Lung (tissue), 12 donors: ENCODE measurements around the gene MOK. TPM values are rescaled to one million over a fixed set of nuclear protein-coding genes. Genes with fewer than 3 reads are reported as not detected.

Source experiments
- ATAC-seq: fragments of 200-7000 bp; cut with Tn5 transposase; one replicate; pipeline ENCODE4 v1.9.1; 2020; ENCODE audit warnings: moderate number of reproducible peaks; ENCODE audit not compliant: insufficient read depth, low FRiP score
- DNase-seq, 3 donors: peaks; one replicate each; pipeline ENCODE4 v3.0.0-alpha.2; 2013 to 2017
- H3K27ac ChIP-seq, 2 donors: one replicate each; pipeline ENCODE4 v1.5.1; 2013; ENCODE audit warnings: mild to moderate bottlenecking in 2 of 2, moderate library complexity in 2 of 2, control low read depth in 1 of 2, inconsistent platforms in 1 of 2, low read depth in 1 of 2, low read length in 1 of 2
- H3K27me3 ChIP-seq, 3 donors: one replicate each; pipeline ENCODE4 v1.5.1; 2013; ENCODE audit warnings: low read length in 2 of 3; ENCODE audit not compliant: control insufficient read depth in 3 of 3, insufficient read depth in 3 of 3
- H3K36me3 ChIP-seq, 4 donors: one replicate each; pipeline ENCODE4 v1.5.1; 2013; ENCODE audit warnings: low read length in 4 of 4, mild to moderate bottlenecking in 1 of 4, moderate library complexity in 1 of 4; ENCODE audit not compliant: control insufficient read depth in 4 of 4, insufficient read depth in 4 of 4
- H3K4me1 ChIP-seq, 5 donors: one replicate each; pipeline ENCODE4 v1.5.1; 2013; ENCODE audit warnings: low read length in 5 of 5, mild to moderate bottlenecking in 2 of 5, moderate library complexity in 1 of 5; ENCODE audit not compliant: control insufficient read depth in 5 of 5, insufficient read depth in 5 of 5
- H3K4me3 ChIP-seq: one replicate; pipeline ENCODE4 v1.5.1; 2013; ENCODE audit warnings: mild to moderate bottlenecking, control low read depth, moderate library complexity
- H3K9ac ChIP-seq, 2 donors: one replicate each; pipeline ENCODE4 v1.5.1; 2013; ENCODE audit warnings: low read length in 2 of 2, control low read depth in 1 of 2; ENCODE audit not compliant: insufficient read depth in 1 of 2
- H3K9me3 ChIP-seq, 4 donors: one replicate each; pipeline ENCODE4 v1.5.1; 2013; ENCODE audit warnings: low read length in 3 of 4, mild to moderate bottlenecking in 1 of 4, moderate library complexity in 1 of 4; ENCODE audit not compliant: control insufficient read depth in 4 of 4, insufficient read depth in 3 of 4
- CTCF ChIP-seq: IDR thresholded peaks from 2 replicates; pipeline ENCODE4 v1.5.1; 2012; ENCODE audit warnings: mild to moderate bottlenecking; ENCODE audit errors: control extremely low read depth, extremely low read depth
- WGBS, 2 donors: extraction: QIAGEN DNeasy Blood & Tissue Kit; methylation state at CpG; one replicate each; pipeline ENCODE4 v1.1.7; 2013; 5-methylcytosine and 5-hydroxymethylcytosine counted together
- polyA plus RNA-seq, 2 donors: library from polyadenylated mRNA; stranded (reverse); fragments of 200-250 nt; gene quantifications; one replicate each; pipeline ENCODE4 v1.2.1, GENCODE V29; 2013
- total RNA-seq, 2 donors: library from RNA; depleted of rRNA in 1 of 2; stranded (reverse); fragments of >200 nt in 1 of 2; gene quantifications; one replicate each; pipeline ENCODE4 v1.2.1, GENCODE V29; 2014 to 2021
- donor health status: control.
- donor health status: control.
- donor health status: Bipolar disorder and iron deficiency.
- donor health status: healthy.
- donor health status: DM: yes; HTN: yes; CAD: no.

The MOK gene
- total and polyA plus RNA-seq, 4 donors, result 11.1 to 35.4 (median 25.4) TPM

DNA sequence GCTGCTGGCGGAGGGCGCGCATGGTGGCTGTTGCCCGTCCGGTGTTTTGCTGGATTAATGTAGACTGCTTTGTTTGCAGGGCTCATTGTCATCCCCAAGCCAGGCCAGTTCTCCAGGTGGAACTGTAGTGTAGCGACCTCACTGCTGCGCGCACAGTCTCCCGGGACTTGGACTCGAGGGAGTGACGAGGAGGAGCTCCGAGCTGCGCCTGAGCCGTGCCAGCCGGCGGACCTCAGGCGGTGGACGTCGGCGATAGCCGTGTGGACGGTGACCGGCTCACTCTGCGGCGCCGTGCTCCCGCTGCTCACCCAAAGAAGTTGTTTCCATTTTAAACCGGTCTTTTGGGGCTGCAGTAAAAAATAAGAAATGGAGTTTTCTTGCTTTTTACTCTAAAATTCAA, 82.2 kb downstream of the MOK start:
- 97 to 98% methylated on average over 28 of the region's 28 CpGs for WGBS, 2 donors

GRCh38 chr14:102222009-102222575, 82.9 kb downstream of the MOK start:
- whole genome bisulfite sequencing, 2 donors, result 92 to 93% methylated on average over 13 of the region's 13 CpGs
- peaks cover 0 to 18% (median 8%) of the 10 kb centered on the region in 4 donors for H3K36me3 ChIP-seq
- no peak overlapping the region for H3K27ac ChIP-seq
- no peak for DNase-seq
- TF ChIP-seq CTCF, result no peak
- no peak overlapping the region for H3K9ac ChIP-seq
- no peaks in the 10 kb centered on the region for H3K9me3 ChIP-seq
- no peak overlapping the region for H3K4me3 ChIP-seq
- H3K4me1 ChIP-seq, result peaks cover 0 to 2% (median 0%) of the 10 kb centered on the region in 5 donors
- no peak for ATAC-seq
- H3K27me3 ChIP-seq, result no peaks in the 10 kb centered on the region

More for the DNA sequence above, 82.2 kb downstream of the MOK start:
- no peaks in the 10 kb centered on the region for H3K9me3 ChIP-seq
- peaks cover 0 to 2% (median 0%) of the 10 kb centered on the region in 5 donors for H3K4me1 ChIP-seq
- no peaks in the 10 kb centered on the region for H3K27me3 ChIP-seq
- ATAC-seq (no peak), DNase-seq (no peak)
- H3K27ac ChIP-seq, result no peak overlapping the region
- no peak for TF ChIP-seq CTCF
- no peak overlapping the region for H3K9ac ChIP-seq
- H3K4me3 ChIP-seq, result no peak overlapping the region
- H3K36me3 ChIP-seq, result peaks cover 0 to 14% (median 8%) of the 10 kb centered on the region in 4 donors

DNA sequence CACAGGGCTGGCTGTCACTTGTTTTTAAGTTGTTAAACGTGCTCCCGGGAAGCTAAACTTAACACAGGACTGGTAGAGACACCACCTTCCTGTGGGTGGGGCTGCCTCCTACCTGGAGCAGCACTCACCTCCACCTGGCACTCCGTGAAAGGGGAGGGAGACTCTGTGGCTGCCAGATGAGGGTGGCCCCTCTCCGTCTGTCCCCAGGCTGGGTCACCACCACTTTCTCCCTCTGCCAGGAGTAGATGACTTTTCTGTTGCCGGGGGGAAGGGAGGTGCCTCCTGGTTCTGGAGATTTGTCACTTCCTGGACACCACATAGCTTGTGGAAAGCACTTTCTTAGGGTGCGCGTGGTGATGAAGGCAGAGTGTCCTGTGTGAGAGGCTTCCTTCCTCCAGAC, 83.9 kb downstream of the MOK start:
- no peak overlapping the region for H3K9ac ChIP-seq
- H3K4me3 ChIP-seq, result no peak overlapping the region
- ATAC-seq, result no peak
- H3K4me1 ChIP-seq, result peaks cover 0 to 2% (median 0%) of the 10 kb centered on the region in 5 donors
- no peak for DNase-seq
- H3K27me3 ChIP-seq, result no peaks in the 10 kb centered on the region
- no peak overlapping the region for H3K27ac ChIP-seq
- no peaks in the 10 kb centered on the region for H3K9me3 ChIP-seq
- WGBS, 2 donors, result 49 to 61% methylated on average over 7 of the region's 7 CpGs
- no peak for TF ChIP-seq CTCF
- H3K36me3 ChIP-seq, result peaks cover 0 to 19% (median 8%) of the 10 kb centered on the region in 4 donors

DNA sequence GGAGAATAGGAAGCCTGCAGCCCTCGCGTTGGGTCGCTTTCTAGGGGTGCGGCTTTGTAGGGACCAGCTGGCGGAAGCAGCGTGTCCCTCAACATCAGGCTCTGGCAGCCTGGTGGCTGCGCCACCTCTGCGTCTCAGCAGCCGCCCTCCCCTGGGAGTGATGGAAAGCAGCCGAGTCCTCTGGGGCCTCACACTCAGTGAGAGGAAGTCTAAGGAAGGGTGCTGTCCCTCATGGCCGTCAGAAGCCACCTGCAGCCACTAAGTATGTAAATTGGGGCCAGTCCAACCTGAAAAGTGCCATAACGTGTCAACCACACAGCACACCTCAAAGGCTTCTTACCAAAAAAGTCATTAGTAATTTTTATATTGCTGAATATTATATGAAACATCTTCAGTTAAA, 84.9 kb downstream of the MOK start:
- Histone ChIP-seq H3K27ac (no peak overlapping the region), H3K9ac (no peak overlapping the region), H3K4me1 (peaks cover 0 to 10% (median 0%) of the 10 kb centered on the region in 5 donors), H3K27me3 (no peaks in the 10 kb centered on the region), H3K36me3 (peaks cover 0 to 19% (median 4%) of the 10 kb centered on the region in 4 donors), H3K4me3 (no peak overlapping the region), H3K9me3 (no peaks in the 10 kb centered on the region)
- WGBS, 2 donors, result 86 to 89% methylated on average over 12 of the region's 12 CpGs
- ATAC-seq, result no peak
- TF ChIP-seq CTCF, result no peak
- no peak for DNase-seq
